Neural cell (in vitro differentiated cells): ENCODE measurements around the gene CIART. TPM values are rescaled to one million over a fixed set of nuclear protein-coding genes. Genes with fewer than 3 reads are reported as not detected.
A peak's percentile ranks its signal among the peaks of the same experiment; 100 is the strongest.

Experiments
- H2AFZ ChIP-seq: fragments of 200-600, 300-800 bp; sonication (generic), shearing (Covaris generic); 2 replicates; pipeline ENCODE4 v1.6.0; 2014; ENCODE audit warnings: low read depth, mild to moderate bottlenecking, antibody characterized with exemption, low read length, moderate library complexity
- H3F3A ChIP-seq: fragments of 200-600 bp; shearing (Covaris generic); 2 replicates; pipeline ENCODE4 v1.6.1; 2016; ENCODE audit warnings: mild to moderate bottlenecking, moderate library complexity, mixed read lengths, antibody characterized with exemption, low read length; ENCODE audit not compliant: insufficient read depth, poor library complexity, severe bottlenecking
- H3K27ac ChIP-seq: fragments of 200-600, 300-800 bp; sonication (generic), shearing (Covaris generic); 2 replicates; pipeline ENCODE4 v1.5.1; 2014; ENCODE audit warnings: mild to moderate bottlenecking, low read length, moderate library complexity
- H3K27me3 ChIP-seq: fragments of 300-800, 200-600 bp; sonication (generic), shearing (Covaris generic); 2 replicates; pipeline ENCODE4 v1.6.0; 2014; ENCODE audit warnings: mild to moderate bottlenecking, low read depth, low read length, moderate library complexity; ENCODE audit not compliant: insufficient read depth
- H3K36me3 ChIP-seq: fragments of 300-800, 200-600 bp; sonication (generic), shearing (Covaris generic); 2 replicates; pipeline ENCODE4 v1.5.1; 2014; ENCODE audit warnings: mild to moderate bottlenecking, antibody characterized with exemption, low read length, moderate library complexity; ENCODE audit not compliant: insufficient read depth
- H3K4me2 ChIP-seq: fragments of 300-800, 200-600 bp; sonication (generic), shearing (Covaris generic); 2 replicates; pipeline ENCODE4 v1.6.0; 2014; ENCODE audit warnings: mild to moderate bottlenecking, low read length
- H3K4me3 ChIP-seq: fragments of 300-800, 200-600 bp; sonication (generic), shearing (Covaris generic); 2 replicates; pipeline ENCODE4 v1.5.1; 2014; ENCODE audit warnings: mild to moderate bottlenecking, low read length, moderate library complexity
- H3K79me2 ChIP-seq: fragments of 200-600 bp; shearing (Covaris generic); replicated peaks from 2 replicates; pipeline ENCODE4 v1.6.0; 2014; ENCODE audit warnings: mild to moderate bottlenecking, low read length, moderate library complexity; ENCODE audit not compliant: insufficient read depth
- H3K9ac ChIP-seq: fragments of 300-800, 200-600 bp; sonication (generic), shearing (Covaris generic); 2 replicates; pipeline ENCODE4 v1.6.1; 2016; ENCODE audit warnings: mild to moderate bottlenecking, low read length, mixed read lengths
- H3K9me2 ChIP-seq: fragments of 200-600 bp; shearing (Covaris generic); 2 replicates; pipeline ENCODE4 v1.6.1; 2016; ENCODE audit warnings: mild to moderate bottlenecking, low read length, mixed read lengths; ENCODE audit not compliant: insufficient read depth
- H3K9me3 ChIP-seq: fragments of 200-600, 300-800 bp; sonication (generic), shearing (Covaris generic); 2 replicates; pipeline ENCODE4 v1.6.1; 2016; ENCODE audit warnings: mild to moderate bottlenecking, mixed run types, low read length, moderate library complexity, mixed read lengths
- H4K20me1 ChIP-seq: fragments of 200-600 bp; shearing (Covaris generic); 2 replicates; pipeline ENCODE4 v1.6.1; 2016; ENCODE audit warnings: mild to moderate bottlenecking, mixed run types; ENCODE audit not compliant: insufficient read depth
- EP300 ChIP-seq: fragments of 450-650 bp; conservative IDR thresholded peaks from 2 replicates; pipeline ENCODE4 v1.6.1; 2014; ENCODE audit warnings: antibody characterized with exemption, mild to moderate bottlenecking, moderate library complexity; ENCODE audit not compliant: poor library complexity, severe bottlenecking
- EZH2 ChIP-seq: fragments of 200-600, 300-800 bp; shearing (Covaris generic), sonication (generic); IDR thresholded peaks from 2 replicates; pipeline ENCODE4 v1.6.1; 2014; ENCODE audit warnings: antibody characterized with exemption, low read length, borderline replicate concordance, mild to moderate bottlenecking; ENCODE audit not compliant: insufficient read depth, poor library complexity, severe bottlenecking
- MXI1 ChIP-seq: fragments of 450-650 bp; conservative IDR thresholded peaks from 2 replicates; pipeline ENCODE4 v1.6.1; 2014; ENCODE audit warnings: antibody characterized with exemption, mild to moderate bottlenecking; ENCODE audit not compliant: poor library complexity, severe bottlenecking
- POLR2AphosphoS5 ChIP-seq: IDR thresholded peaks from 2 replicates; pipeline ENCODE4 v1.6.1; 2012
- RAD21 ChIP-seq: fragments of 450-650 bp; conservative IDR thresholded peaks from 2 replicates; pipeline ENCODE4 v1.6.1; 2014; ENCODE audit warnings: antibody characterized with exemption, mild to moderate bottlenecking, moderate library complexity
- SMC3 ChIP-seq: fragments of 450-650 bp; conservative IDR thresholded peaks from 2 replicates; pipeline ENCODE4 v1.6.1; 2014; ENCODE audit warnings: antibody characterized with exemption, mild to moderate bottlenecking, moderate library complexity; ENCODE audit not compliant: poor library complexity
- TAF1 ChIP-seq: IDR thresholded peaks from 2 replicates; pipeline ENCODE4 v1.6.1; 2012; ENCODE audit warnings: low read depth
- polyA plus RNA-seq: library from polyadenylated mRNA; depleted of rRNA; stranded (reverse); fragments of >200 nt; gene quantifications from 2 replicates; pipeline ENCODE4 v1.2.3, GENCODE V29; 2014
- TF ChIP-seq, protein P1 (sequence below): IDR thresholded peaks from 2 replicates; pipeline ENCODE4 v1.6.1; 2012; ENCODE audit warnings: borderline replicate concordance
- TF ChIP-seq, protein P2 (sequence below): fragments of 450-650 bp; IDR thresholded peaks from 2 replicates; pipeline ENCODE4 v1.5.1; 2014; ENCODE audit warnings: antibody characterized with exemption, mild to moderate bottlenecking, moderate library complexity; ENCODE audit not compliant: poor library complexity, severe bottlenecking

CIART gene
- polyA plus RNA-seq, 1 donor from 2014 or later: 7.3 TPM

DNA sequence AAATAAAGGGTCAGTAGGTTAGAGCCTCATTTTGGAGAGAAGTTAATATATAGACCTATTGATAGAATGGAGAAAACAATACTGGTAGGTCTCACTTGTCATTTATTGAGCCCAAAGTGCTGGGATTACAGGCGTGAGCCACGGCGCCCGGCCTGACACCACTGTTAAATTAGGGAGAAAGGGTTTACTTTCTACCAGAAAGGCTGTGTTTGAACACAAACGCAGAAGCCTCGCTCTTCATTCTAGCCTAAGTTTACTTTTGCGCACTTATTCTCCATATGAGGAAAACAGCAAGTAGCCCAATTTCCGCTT is 38.3 kb downstream of the CIART start:
- Histone ChIP-seq H3K9ac (no peak overlapping the region), H3K79me2 (peaks cover 26% of the 10 kb centered on the region), H3K27me3 (no peaks in the 10 kb centered on the region), H3K4me3 (peak overlapping the region; percentile 75), H3K36me3 (peaks cover 6% of the 10 kb centered on the region), H3K4me2 (no peak overlapping the region), H3K9me2 (no peaks in the 10 kb centered on the region), H3K9me3 (no peaks in the 10 kb centered on the region), H3F3A (no peaks in the 10 kb centered on the region), H4K20me1 (no peaks in the 10 kb centered on the region), H2AFZ (no peak overlapping the region), H3K27ac (no peak overlapping the region)
- TF ChIP-seq SMC3: no peak
- TF ChIP-seq, protein P1, sequence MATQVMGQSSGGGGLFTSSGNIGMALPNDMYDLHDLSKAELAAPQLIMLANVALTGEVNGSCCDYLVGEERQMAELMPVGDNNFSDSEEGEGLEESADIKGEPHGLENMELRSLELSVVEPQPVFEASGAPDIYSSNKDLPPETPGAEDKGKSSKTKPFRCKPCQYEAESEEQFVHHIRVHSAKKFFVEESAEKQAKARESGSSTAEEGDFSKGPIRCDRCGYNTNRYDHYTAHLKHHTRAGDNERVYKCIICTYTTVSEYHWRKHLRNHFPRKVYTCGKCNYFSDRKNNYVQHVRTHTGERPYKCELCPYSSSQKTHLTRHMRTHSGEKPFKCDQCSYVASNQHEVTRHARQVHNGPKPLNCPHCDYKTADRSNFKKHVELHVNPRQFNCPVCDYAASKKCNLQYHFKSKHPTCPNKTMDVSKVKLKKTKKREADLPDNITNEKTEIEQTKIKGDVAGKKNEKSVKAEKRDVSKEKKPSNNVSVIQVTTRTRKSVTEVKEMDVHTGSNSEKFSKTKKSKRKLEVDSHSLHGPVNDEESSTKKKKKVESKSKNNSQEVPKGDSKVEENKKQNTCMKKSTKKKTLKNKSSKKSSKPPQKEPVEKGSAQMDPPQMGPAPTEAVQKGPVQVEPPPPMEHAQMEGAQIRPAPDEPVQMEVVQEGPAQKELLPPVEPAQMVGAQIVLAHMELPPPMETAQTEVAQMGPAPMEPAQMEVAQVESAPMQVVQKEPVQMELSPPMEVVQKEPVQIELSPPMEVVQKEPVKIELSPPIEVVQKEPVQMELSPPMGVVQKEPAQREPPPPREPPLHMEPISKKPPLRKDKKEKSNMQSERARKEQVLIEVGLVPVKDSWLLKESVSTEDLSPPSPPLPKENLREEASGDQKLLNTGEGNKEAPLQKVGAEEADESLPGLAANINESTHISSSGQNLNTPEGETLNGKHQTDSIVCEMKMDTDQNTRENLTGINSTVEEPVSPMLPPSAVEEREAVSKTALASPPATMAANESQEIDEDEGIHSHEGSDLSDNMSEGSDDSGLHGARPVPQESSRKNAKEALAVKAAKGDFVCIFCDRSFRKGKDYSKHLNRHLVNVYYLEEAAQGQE: no peak
- TF ChIP-seq RAD21: no peak
- no peak for TF ChIP-seq EP300
- no peak for TF ChIP-seq MXI1
- no peak for TF ChIP-seq POLR2AphosphoS5
- TF ChIP-seq TAF1: no peak
- no peak for TF ChIP-seq EZH2
- TF ChIP-seq, protein P2, sequence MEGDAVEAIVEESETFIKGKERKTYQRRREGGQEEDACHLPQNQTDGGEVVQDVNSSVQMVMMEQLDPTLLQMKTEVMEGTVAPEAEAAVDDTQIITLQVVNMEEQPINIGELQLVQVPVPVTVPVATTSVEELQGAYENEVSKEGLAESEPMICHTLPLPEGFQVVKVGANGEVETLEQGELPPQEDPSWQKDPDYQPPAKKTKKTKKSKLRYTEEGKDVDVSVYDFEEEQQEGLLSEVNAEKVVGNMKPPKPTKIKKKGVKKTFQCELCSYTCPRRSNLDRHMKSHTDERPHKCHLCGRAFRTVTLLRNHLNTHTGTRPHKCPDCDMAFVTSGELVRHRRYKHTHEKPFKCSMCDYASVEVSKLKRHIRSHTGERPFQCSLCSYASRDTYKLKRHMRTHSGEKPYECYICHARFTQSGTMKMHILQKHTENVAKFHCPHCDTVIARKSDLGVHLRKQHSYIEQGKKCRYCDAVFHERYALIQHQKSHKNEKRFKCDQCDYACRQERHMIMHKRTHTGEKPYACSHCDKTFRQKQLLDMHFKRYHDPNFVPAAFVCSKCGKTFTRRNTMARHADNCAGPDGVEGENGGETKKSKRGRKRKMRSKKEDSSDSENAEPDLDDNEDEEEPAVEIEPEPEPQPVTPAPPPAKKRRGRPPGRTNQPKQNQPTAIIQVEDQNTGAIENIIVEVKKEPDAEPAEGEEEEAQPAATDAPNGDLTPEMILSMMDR: no peak

DNA sequence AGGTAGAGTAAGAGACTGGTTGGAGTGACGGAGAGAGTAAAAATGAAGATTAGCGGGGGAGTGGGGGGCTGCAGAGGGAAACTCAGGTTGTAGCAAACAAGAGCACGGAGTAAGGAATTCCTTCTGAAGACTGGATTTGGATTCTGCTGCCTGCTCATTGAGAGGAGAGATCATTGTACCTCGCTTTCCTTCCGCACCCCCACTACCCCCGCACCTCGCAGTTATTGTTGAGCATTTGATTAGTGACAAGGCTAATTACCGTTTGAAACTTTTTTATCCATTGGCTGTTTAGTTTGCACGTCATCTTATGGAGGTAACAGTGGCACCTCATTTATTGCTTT is 39.4 kb downstream of the CIART start:
- TF ChIP-seq RAD21 (no peak), EP300 (peak; percentile 2)
- Histone ChIP-seq H3K4me3 (peak overlapping the region; percentile 75), H3K9me2 (no peaks in the 10 kb centered on the region), H3K36me3 (peaks cover 8% of the 10 kb centered on the region), H3K27me3 (no peaks in the 10 kb centered on the region), H3K79me2 (peaks cover 26% of the 10 kb centered on the region), H4K20me1 (no peaks in the 10 kb centered on the region), H3K27ac (peak overlapping the region; percentile 84), H3K9me3 (no peaks in the 10 kb centered on the region), H3F3A (no peaks in the 10 kb centered on the region), H3K9ac (peak overlapping the region; percentile 77), H3K4me2 (peak overlapping the region; percentile 75), H2AFZ (peak overlapping the region; percentile 43)

DNA sequence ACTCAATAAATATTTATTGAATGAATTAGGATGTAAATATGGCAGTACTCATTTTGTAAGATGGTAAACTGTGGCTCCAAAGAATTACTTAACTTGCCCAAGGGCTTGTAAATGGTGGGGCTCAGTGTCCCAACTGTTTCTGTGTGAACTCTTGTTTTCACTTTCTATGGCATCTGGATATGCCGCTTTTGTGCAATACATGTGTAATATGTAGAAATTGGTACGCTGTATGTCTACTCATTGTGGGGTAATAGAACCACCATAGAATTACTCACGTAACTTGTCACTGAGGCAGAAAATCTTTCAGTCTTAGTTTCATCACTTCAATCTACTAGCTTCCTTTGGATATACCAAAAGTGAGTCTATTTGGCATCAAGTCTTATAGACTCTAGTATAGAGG is 40.0 kb downstream of the CIART start:
- TF ChIP-seq RAD21 (no peak), TAF1 (no peak), EZH2 (no peak), POLR2AphosphoS5 (no peak), SMC3 (no peak), EP300 (no peak)
- TF ChIP-seq, protein P1: no peak
- TF ChIP-seq, protein P2: no peak
- Histone ChIP-seq H3F3A (no peaks in the 10 kb centered on the region), H3K36me3 (peaks cover 8% of the 10 kb centered on the region), H3K9me2 (no peaks in the 10 kb centered on the region), H3K9ac (peak overlapping the region; percentile 77), H2AFZ (peak overlapping the region; percentile 43), H3K4me3 (peak overlapping the region; percentile 75), H4K20me1 (no peaks in the 10 kb centered on the region), H3K79me2 (peaks cover 26% of the 10 kb centered on the region), H3K9me3 (no peaks in the 10 kb centered on the region), H3K27ac (peak overlapping the region; percentile 84), H3K27me3 (no peaks in the 10 kb centered on the region), H3K4me2 (peak overlapping the region; percentile 75)
